Breast epithelium (tissue), 4 donors: Measurements from ENCODE around the gene PIK3C2G. TPM values are rescaled to one million over a fixed set of nuclear protein-coding genes. Genes with fewer than 3 reads are reported as not detected.
A peak's percentile ranks its signal among the peaks of the same experiment; 100 is the strongest.
"Not testable (repeated sequence)": the region's sequence is repeated elsewhere in the genome, so short reads cannot be mapped to it uniquely, and the experiment has no call there.

ENCODE experiments used
- DNase-seq, 2 donors: peaks; one replicate each; pipeline ENCODE4 v3.0.0-alpha.2; 2019; ENCODE audit warnings: low spot score in 2 of 2
- H3K27ac ChIP-seq, 2 donors: fragments of 200-600 bp; sonication (generic) in 1 of 2; one replicate each; pipeline ENCODE4 v1.5.1; 2016 to 2019; ENCODE audit warnings: mild to moderate bottlenecking in 1 of 2
- H3K27me3 ChIP-seq, 2 donors: fragments of 200-600 bp; sonication (generic) in 1 of 2; one replicate each; pipeline versions ENCODE4 v1.5.1 to v1.6.0; 2017 to 2019; ENCODE audit warnings: control low read depth in 1 of 2, mild to moderate bottlenecking in 1 of 2
- H3K36me3 ChIP-seq: fragments of 200-600 bp; one replicate; pipeline ENCODE4 v1.5.1; 2019
- H3K4me1 ChIP-seq, 2 donors: fragments of 200-600 bp; sonication (generic); one replicate each; pipeline ENCODE4 v1.5.1; 2016 to 2019; ENCODE audit warnings: control low read depth in 1 of 2
- H3K4me3 ChIP-seq, 3 donors: fragments of 200-600 bp; sonication (generic); 1 replicate in 2 of 3; 2 replicates in 1 of 3; pipeline ENCODE4 v1.5.1; 2016 to 2019; ENCODE audit warnings: mild to moderate bottlenecking in 3 of 3, moderate library complexity in 2 of 3
- H3K9me3 ChIP-seq, 2 donors: fragments of 200-600 bp; sonication (generic) in 1 of 2; one replicate each; pipeline ENCODE4 v1.5.1; 2016 to 2019; ENCODE audit warnings: control low read depth in 1 of 2
- CTCF ChIP-seq, 3 donors: fragments of 450-650 bp; IDR thresholded peaks; one replicate each; pipeline ENCODE4 v1.5.1; 2016 to 2017; ENCODE audit warnings: antibody characterized with exemption in 3 of 3, mild to moderate bottlenecking in 3 of 3, moderate library complexity in 3 of 3
- POLR2A ChIP-seq: fragments of 450-650 bp; IDR thresholded peaks from one replicate; pipeline ENCODE4 v1.6.1; 2016; ENCODE audit warnings: antibody characterized with exemption, mild to moderate bottlenecking, moderate library complexity
- POLR2AphosphoS5 ChIP-seq, 3 donors: sonication (generic); formaldehyde crosslinking; IDR thresholded peaks; one replicate each; pipeline ENCODE4 v1.6.1; 2017; ENCODE audit warnings: antibody characterized with exemption in 3 of 3
- intact Hi-C: fragments of 100-400 bp; cut with DNase I; formaldehyde crosslinking; loops from one replicate; pipeline ENCODE4 v1.15.1; 2023; ENCODE audit warnings: low total_unique reads
- total RNA-seq, 3 donors: library from RNA; depleted of rRNA; stranded (reverse); fragments of >200 nt; gene quantifications; one replicate each; pipeline ENCODE4 v1.1.0, GENCODE V29; 2016

PIK3C2G gene
- total RNA-seq, 3 donors from 2014 or later, result 0.16 to 164 (median 35.1) TPM

- intact Hi-C loops, result no loop called here
- TF ChIP-seq CTCF (IDR thresholded peaks at IDR 0.05) (no peak), POLR2AphosphoS5 (IDR thresholded peaks at IDR 0.05) (no peak)
- H3K9me3 ChIP-seq, result no peaks in the 10 kb centered on the region
Measured at GRCh38 chr12:18502422-18502968, 241.2 kb downstream of the PIK3C2G start.

GRCh38 chr12:18521461-18521860, 260.1 kb downstream of the PIK3C2G start:
- no peaks in the 10 kb centered on the region for H3K27me3 ChIP-seq
- H3K9me3 ChIP-seq, result peaks cover 16 to 34% of the 10 kb centered on the region in 2 donors
- TF ChIP-seq CTCF (IDR thresholded peaks at IDR 0.05) (no peak), POLR2A (no peak), POLR2AphosphoS5 (IDR thresholded peaks at IDR 0.05) (no peak)
- no peaks in the 10 kb centered on the region for H3K4me1 ChIP-seq
- intact Hi-C loops, result no loop called here
- no peaks in the 10 kb centered on the region for H3K36me3 ChIP-seq
- no peak overlapping the region for H3K4me3 ChIP-seq
- no peak for DNase-seq
- no peak overlapping the region for H3K27ac ChIP-seq

More at GRCh38 chr12:18502422-18502968, 241.2 kb downstream of the PIK3C2G start:
- no peaks in the 10 kb centered on the region for H3K4me1 ChIP-seq
- DNase-seq, result no peak
- H3K27ac ChIP-seq, result no peak overlapping the region
- H3K27me3 ChIP-seq, result no peaks in the 10 kb centered on the region
- no peak overlapping the region for H3K4me3 ChIP-seq
- H3K36me3 ChIP-seq, result no peaks in the 10 kb centered on the region

- intact Hi-C loops, result no loop called here
- no peak for TF ChIP-seq CTCF (IDR thresholded peaks at IDR 0.05)
Measured at GRCh38 chr12:18522806-18523205, 261.5 kb downstream of the PIK3C2G start.

GRCh38 chr12:18542497-18542896, 281.2 kb downstream of the PIK3C2G start:
- H3K9me3 ChIP-seq, DNase-seq, H3K27ac ChIP-seq, H3K27me3 ChIP-seq, H3K4me3 ChIP-seq, intact Hi-C loops, H3K4me1 ChIP-seq, H3K36me3 ChIP-seq: not testable (repeated sequence)

More at GRCh38 chr12:18522806-18523205, 261.5 kb downstream of the PIK3C2G start:
- Histone ChIP-seq H3K27me3 (no peaks in the 10 kb centered on the region), H3K36me3 (no peaks in the 10 kb centered on the region), H3K4me1 (no peaks in the 10 kb centered on the region), H3K9me3 (peaks cover 16 to 34% of the 10 kb centered on the region in 2 donors), H3K27ac (no peak overlapping the region), H3K4me3 (no peak overlapping the region)
- no peak for DNase-seq

GRCh38 chr12:18546399-18546798, 285.1 kb downstream of the PIK3C2G start:
- no peak for DNase-seq
- intact Hi-C loops, result no loop called here
- H3K9me3 ChIP-seq, result no peaks in the 10 kb centered on the region
- no peaks in the 10 kb centered on the region for H3K27me3 ChIP-seq
- H3K4me1 ChIP-seq, result no peaks in the 10 kb centered on the region
- H3K4me3 ChIP-seq, result no peak overlapping the region
- TF ChIP-seq POLR2AphosphoS5 (IDR thresholded peaks at IDR 0.05), result peak in 1 of 3 donors; percentile 34
- no peak for TF ChIP-seq POLR2A
- TF ChIP-seq CTCF (IDR thresholded peaks at IDR 0.05), result no peak
- H3K27ac ChIP-seq, result no peak overlapping the region
- H3K36me3 ChIP-seq, result no peaks in the 10 kb centered on the region

- Histone ChIP-seq H3K4me3 (no peak overlapping the region), H3K27me3 (no peaks in the 10 kb centered on the region), H3K9me3 (no peaks in the 10 kb centered on the region), H3K27ac (no peak overlapping the region), H3K4me1 (no peaks in the 10 kb centered on the region), H3K36me3 (no peaks in the 10 kb centered on the region)
- no peak for TF ChIP-seq POLR2A
- TF ChIP-seq CTCF (IDR thresholded peaks at IDR 0.05), result no peak
- TF ChIP-seq POLR2AphosphoS5 (IDR thresholded peaks at IDR 0.05), result no peak
- intact Hi-C loops, result no loop called here
- DNase-seq, result no peak
Measured at GRCh38 chr12:18549598-18549997, 288.3 kb downstream of the PIK3C2G start.
